Measurements from ENCODE around the gene RASSF8. TPM values are rescaled to one million over a fixed set of nuclear protein-coding genes. Genes with fewer than 3 reads are reported as not detected.

RASSF8 gene
- polyA plus RNA-seq, 4 donors: 0.22 to 6.0 (median 2.6) TPM

- DNase-seq (no peak), FAIRE-seq (no peak)
- Histone ChIP-seq H3K27ac (ENCODE audit: low read depth in 1 of 3, low read length in 2 of 3) (no peak overlapping the region), H3K27me3 (ENCODE audit: control insufficient read depth in 3 of 3, insufficient read depth in 3 of 3, low read length in 3 of 3) (no peaks in the 10 kb centered on the region), H3K4me3 (ENCODE audit: low read depth in 1 of 3, low read length in 3 of 3) (no peak overlapping the region), H3K36me3 (ENCODE audit: control insufficient read depth in 3 of 3, insufficient read depth in 2 of 3, low read depth in 1 of 3, low read length in 3 of 3) (no peaks in the 10 kb centered on the region), H3K4me1 (ENCODE audit: control insufficient read depth in 3 of 3, insufficient read depth in 2 of 3, low read depth in 1 of 3, low read length in 2 of 3) (peaks cover 0 to 11% (median 0%) of the 10 kb centered on the region in 3 donors), H3K9me3 (ENCODE audit: control insufficient read depth in 2 of 2, insufficient read depth in 1 of 2, low read depth in 1 of 2, low read length in 1 of 2) (no peaks in the 10 kb centered on the region)
- WGBS, 3 donors: 69 to 74% (median 74%) methylated on average over 2 of the region's 2 CpGs
These were observed 84.2 kb downstream of the RASSF8 start for GRCh38 chr12:26042645-26043044.

- WGBS, 3 donors: 60 to 69% (median 62%) methylated on average over 10 of the region's 10 CpGs
These were observed 84.9 kb downstream of the RASSF8 start for GRCh38 chr12:26043135-26044006.

GRCh38 chr12:26044007-26044394 lies 85.5 kb downstream of the RASSF8 start:
- no peak overlapping the region for H3K4me3 ChIP-seq (ENCODE audit: low read depth in 1 of 3, low read length in 3 of 3)
- H3K9me3 ChIP-seq (ENCODE audit: control insufficient read depth in 2 of 2, insufficient read depth in 1 of 2, low read depth in 1 of 2, low read length in 1 of 2): no peaks in the 10 kb centered on the region
- H3K27ac ChIP-seq (ENCODE audit: low read depth in 1 of 3, low read length in 2 of 3): no peak overlapping the region
- no peak for DNase-seq
- FAIRE-seq: no peak
- no peaks in the 10 kb centered on the region for H3K36me3 ChIP-seq (ENCODE audit: control insufficient read depth in 3 of 3, insufficient read depth in 2 of 3, low read depth in 1 of 3, low read length in 3 of 3)
- peaks cover 0 to 4% (median 0%) of the 10 kb centered on the region in 3 donors for H3K4me1 ChIP-seq (ENCODE audit: control insufficient read depth in 3 of 3, insufficient read depth in 2 of 3, low read depth in 1 of 3, low read length in 2 of 3)
- H3K27me3 ChIP-seq (ENCODE audit: control insufficient read depth in 3 of 3, insufficient read depth in 3 of 3, low read length in 3 of 3): no peaks in the 10 kb centered on the region

More at GRCh38 chr12:26043135-26044006, 84.9 kb downstream of the RASSF8 start:
- no peaks in the 10 kb centered on the region for H3K9me3 ChIP-seq (ENCODE audit: control insufficient read depth in 2 of 2, insufficient read depth in 1 of 2, low read depth in 1 of 2, low read length in 1 of 2)
- no peaks in the 10 kb centered on the region for H3K36me3 ChIP-seq (ENCODE audit: control insufficient read depth in 3 of 3, insufficient read depth in 2 of 3, low read depth in 1 of 3, low read length in 3 of 3)
- H3K27me3 ChIP-seq (ENCODE audit: control insufficient read depth in 3 of 3, insufficient read depth in 3 of 3, low read length in 3 of 3): no peaks in the 10 kb centered on the region
- H3K4me1 ChIP-seq (ENCODE audit: control insufficient read depth in 3 of 3, insufficient read depth in 2 of 3, low read depth in 1 of 3, low read length in 2 of 3): peaks cover 0 to 6% (median 0%) of the 10 kb centered on the region in 3 donors
- H3K27ac ChIP-seq (ENCODE audit: low read depth in 1 of 3, low read length in 2 of 3): no peak overlapping the region
- H3K4me3 ChIP-seq (ENCODE audit: low read depth in 1 of 3, low read length in 3 of 3): no peak overlapping the region
- DNase-seq: no peak
- no peak for FAIRE-seq

- no peaks in the 10 kb centered on the region for H3K4me1 ChIP-seq (ENCODE audit: control insufficient read depth in 3 of 3, insufficient read depth in 2 of 3, low read depth in 1 of 3, low read length in 2 of 3)
- 79 to 93% (median 93%) methylated on average over 1 of the region's 1 CpG for WGBS, 3 donors
- H3K36me3 ChIP-seq (ENCODE audit: control insufficient read depth in 3 of 3, insufficient read depth in 2 of 3, low read depth in 1 of 3, low read length in 3 of 3): no peaks in the 10 kb centered on the region
- no peaks in the 10 kb centered on the region for H3K27me3 ChIP-seq (ENCODE audit: control insufficient read depth in 3 of 3, insufficient read depth in 3 of 3, low read length in 3 of 3)
- DNase-seq (no peak), FAIRE-seq (no peak)
- H3K27ac ChIP-seq (ENCODE audit: low read depth in 1 of 3, low read length in 2 of 3): no peak overlapping the region
- no peak overlapping the region for H3K4me3 ChIP-seq (ENCODE audit: low read depth in 1 of 3, low read length in 3 of 3)
- H3K9me3 ChIP-seq (ENCODE audit: control insufficient read depth in 2 of 2, insufficient read depth in 1 of 2, low read depth in 1 of 2, low read length in 1 of 2): no peaks in the 10 kb centered on the region
These were observed 86.1 kb downstream of the RASSF8 start for GRCh38 chr12:26044592-26044991.

DNA sequence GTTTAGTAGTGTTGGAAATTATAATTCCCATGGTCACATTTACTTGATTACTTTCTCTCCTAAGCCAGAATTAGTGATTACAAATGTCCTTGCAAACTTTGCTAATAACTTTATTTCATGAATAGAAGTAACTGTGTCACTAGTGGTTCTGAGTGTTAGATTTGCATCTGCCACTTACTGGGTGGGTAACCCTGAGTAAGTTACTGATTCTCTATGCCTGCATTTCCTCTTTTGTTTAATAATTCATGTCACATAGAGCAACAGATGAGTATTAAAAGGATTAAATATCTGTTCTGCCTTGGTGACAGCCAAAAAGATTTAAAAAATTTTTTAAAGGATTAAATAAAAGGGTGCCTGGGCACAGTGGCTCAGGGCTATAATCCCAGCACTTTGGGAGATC lies 87.7 kb downstream of the RASSF8 start:
- FAIRE-seq: no peak
- Histone ChIP-seq H3K9me3 (ENCODE audit: control insufficient read depth in 2 of 2, insufficient read depth in 1 of 2, low read depth in 1 of 2, low read length in 1 of 2) (no peaks in the 10 kb centered on the region), H3K27ac (ENCODE audit: low read depth in 1 of 3, low read length in 2 of 3) (no peak overlapping the region), H3K4me3 (ENCODE audit: low read depth in 1 of 3, low read length in 3 of 3) (no peak overlapping the region), H3K27me3 (ENCODE audit: control insufficient read depth in 3 of 3, insufficient read depth in 3 of 3, low read length in 3 of 3) (no peaks in the 10 kb centered on the region), H3K36me3 (ENCODE audit: control insufficient read depth in 3 of 3, insufficient read depth in 2 of 3, low read depth in 1 of 3, low read length in 3 of 3) (no peaks in the 10 kb centered on the region), H3K4me1 (ENCODE audit: control insufficient read depth in 3 of 3, insufficient read depth in 2 of 3, low read depth in 1 of 3, low read length in 2 of 3) (no peaks in the 10 kb centered on the region)
- DNase-seq: no peak

DNA sequence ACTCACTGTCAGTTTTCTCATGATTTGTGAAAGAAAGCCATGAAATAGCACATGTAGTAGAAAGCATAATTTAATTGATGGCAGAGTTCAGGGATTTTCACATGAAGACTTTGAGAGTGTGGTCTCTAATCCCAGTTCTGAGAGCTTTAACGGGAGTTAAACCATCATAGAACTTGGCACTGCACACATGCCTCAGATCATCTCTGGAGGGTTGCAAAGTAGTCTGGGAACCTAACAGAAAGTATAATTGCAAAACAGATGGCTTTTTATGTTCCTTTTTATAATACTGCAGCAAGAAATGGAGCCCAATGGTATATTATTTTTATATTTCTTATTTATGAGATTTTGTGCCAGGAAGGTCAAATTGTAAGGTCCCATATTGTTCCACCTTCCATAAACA lies 88.4 kb downstream of the RASSF8 start:
- WGBS, 3 donors: 69 to 83% (median 71%) methylated on average over 1 of the region's 1 CpG
- FAIRE-seq (no peak), DNase-seq (no peak)
- Histone ChIP-seq H3K27me3 (ENCODE audit: control insufficient read depth in 3 of 3, insufficient read depth in 3 of 3, low read length in 3 of 3) (no peaks in the 10 kb centered on the region), H3K9me3 (ENCODE audit: control insufficient read depth in 2 of 2, insufficient read depth in 1 of 2, low read depth in 1 of 2, low read length in 1 of 2) (no peaks in the 10 kb centered on the region), H3K4me1 (ENCODE audit: control insufficient read depth in 3 of 3, insufficient read depth in 2 of 3, low read depth in 1 of 3, low read length in 2 of 3) (no peaks in the 10 kb centered on the region), H3K36me3 (ENCODE audit: control insufficient read depth in 3 of 3, insufficient read depth in 2 of 3, low read depth in 1 of 3, low read length in 3 of 3) (no peaks in the 10 kb centered on the region), H3K4me3 (ENCODE audit: low read depth in 1 of 3, low read length in 3 of 3) (no peak overlapping the region), H3K27ac (ENCODE audit: low read depth in 1 of 3, low read length in 2 of 3) (no peak overlapping the region)

DNA sequence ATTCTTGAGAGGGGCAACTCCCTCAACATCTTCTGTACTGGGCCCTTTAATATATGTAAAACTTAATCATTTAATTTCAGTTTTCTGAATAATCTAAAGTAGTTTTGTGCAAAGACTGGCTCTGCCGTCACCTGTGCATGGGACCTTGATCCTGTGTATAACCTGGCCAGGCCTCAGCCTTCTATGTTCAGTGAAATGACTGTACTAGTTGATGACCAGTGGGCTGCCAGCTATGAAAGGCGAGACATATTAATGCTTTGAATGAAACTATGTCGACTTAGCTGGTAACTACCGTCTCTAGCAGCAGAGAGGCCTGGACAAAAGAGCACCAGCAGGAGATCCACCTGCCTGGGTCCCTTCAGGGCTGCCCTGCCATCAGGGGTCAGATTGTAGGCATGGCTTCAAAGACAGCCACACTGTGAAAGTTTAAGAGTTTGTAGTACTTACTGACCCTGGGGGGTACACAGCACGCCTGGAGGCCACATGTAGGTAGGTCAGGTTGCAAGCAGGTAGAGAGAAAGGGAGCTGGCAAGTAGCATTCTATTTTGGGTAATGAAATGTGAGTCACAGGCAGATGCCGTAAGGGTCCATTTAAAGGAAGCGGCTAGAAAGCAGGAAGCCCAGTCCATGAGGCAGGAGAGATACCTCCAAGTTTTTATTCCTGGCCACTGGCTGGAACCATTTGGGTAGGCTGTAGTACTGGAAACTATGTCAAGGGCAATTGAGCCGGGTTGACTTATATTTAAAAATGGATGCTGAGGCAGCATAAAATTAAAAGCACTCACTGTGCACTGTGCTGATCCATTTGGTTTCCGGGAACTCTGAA lies 89.1 kb downstream of the RASSF8 start:
- Histone ChIP-seq H3K4me1 (ENCODE audit: control insufficient read depth in 3 of 3, insufficient read depth in 2 of 3, low read depth in 1 of 3, low read length in 2 of 3) (peaks cover 0 to 2% (median 0%) of the 10 kb centered on the region in 3 donors), H3K36me3 (ENCODE audit: control insufficient read depth in 3 of 3, insufficient read depth in 2 of 3, low read depth in 1 of 3, low read length in 3 of 3) (no peaks in the 10 kb centered on the region), H3K27me3 (ENCODE audit: control insufficient read depth in 3 of 3, insufficient read depth in 3 of 3, low read length in 3 of 3) (no peaks in the 10 kb centered on the region), H3K27ac (ENCODE audit: low read depth in 1 of 3, low read length in 2 of 3) (no peak overlapping the region), H3K9me3 (ENCODE audit: control insufficient read depth in 2 of 2, insufficient read depth in 1 of 2, low read depth in 1 of 2, low read length in 1 of 2) (no peaks in the 10 kb centered on the region), H3K4me3 (ENCODE audit: low read depth in 1 of 3, low read length in 3 of 3) (no peak overlapping the region)
- WGBS, 3 donors: 92 to 94% (median 93%) methylated on average over 9 of the region's 9 CpGs
- DNase-seq: no peak
- no peak for FAIRE-seq

DNA sequence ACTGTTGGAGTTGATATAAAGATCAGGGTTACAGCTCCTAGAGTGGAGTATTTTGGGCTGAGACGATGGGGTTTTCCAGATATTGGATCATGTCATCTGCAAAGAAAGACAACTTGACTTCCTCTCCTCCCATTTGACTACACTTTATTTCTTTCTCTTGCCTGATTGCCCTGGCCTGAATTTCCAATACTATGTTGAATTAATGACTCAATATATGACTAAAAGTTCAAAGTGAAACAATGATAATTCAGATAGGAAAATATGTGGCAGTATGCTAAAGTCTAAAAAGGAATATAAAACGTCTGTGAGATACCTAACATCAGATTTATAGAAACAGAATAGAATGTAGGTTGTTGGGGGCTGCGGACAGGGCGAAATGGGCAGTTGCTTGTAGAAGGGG lies 94.2 kb downstream of the RASSF8 start:
- Histone ChIP-seq H3K36me3 (ENCODE audit: control insufficient read depth in 3 of 3, insufficient read depth in 2 of 3, low read depth in 1 of 3, low read length in 3 of 3) (no peaks in the 10 kb centered on the region), H3K4me3 (ENCODE audit: low read depth in 1 of 3, low read length in 3 of 3) (no peak overlapping the region), H3K4me1 (ENCODE audit: control insufficient read depth in 3 of 3, insufficient read depth in 2 of 3, low read depth in 1 of 3, low read length in 2 of 3) (peaks cover 0 to 7% (median 0%) of the 10 kb centered on the region in 3 donors), H3K27ac (ENCODE audit: low read depth in 1 of 3, low read length in 2 of 3) (no peak overlapping the region), H3K27me3 (ENCODE audit: control insufficient read depth in 3 of 3, insufficient read depth in 3 of 3, low read length in 3 of 3) (no peaks in the 10 kb centered on the region), H3K9me3 (ENCODE audit: control insufficient read depth in 2 of 2, insufficient read depth in 1 of 2, low read depth in 1 of 2, low read length in 1 of 2) (no peaks in the 10 kb centered on the region)
- no peak for FAIRE-seq
- peak in 1 of 2 donors; percentile 36 for DNase-seq
- WGBS, 3 donors: 67 to 72% (median 69%) methylated on average over 4 of the region's 4 CpGs
